ENCODE data around the gene CEBPB. TPM values are rescaled to one million over a fixed set of nuclear protein-coding genes. Genes with fewer than 3 reads are reported as not detected.

Gene CEBPB
- total RNA-seq, 4 donors from 2014 or later = 105 to 195 (median 144) TPM

GRCh38 chr20:50224052-50224451 lies 33.4 kb downstream of the CEBPB start:
- no peaks in the 10 kb centered on the region for H3K36me3 ChIP-seq
- no peak for DNase-seq (ENCODE audit: extremely low spot score)
- H3K9me3 ChIP-seq = peaks cover 0 to 5% (median 2%) of the 10 kb centered on the region in 4 donors
- peak overlapping the region; percentile 81 to 88 (median 84) for H3K27ac ChIP-seq (replicated peaks in 1 of 4)
- WGBS = 94% methylated on average over 1 of the region's 1 CpG
- H3K4me1 ChIP-seq = peaks cover 26 to 47% (median 34%) of the 10 kb centered on the region in 4 donors
- intact Hi-C loops (cut with DNase I) = no loop called here
- H3K27me3 ChIP-seq = no peaks in the 10 kb centered on the region
- H3K4me3 ChIP-seq = no peak overlapping the region
- TF ChIP-seq POLR2AphosphoS5 (IDR thresholded peaks at IDR 0.05) (no peak), EP300 (IDR thresholded peaks at IDR 0.05) (no peak), CTCF (IDR thresholded peaks at IDR 0.05) (no peak), POLR2A (IDR thresholded peaks at IDR 0.05; ENCODE audit: low read depth) (no peak)

DNA sequence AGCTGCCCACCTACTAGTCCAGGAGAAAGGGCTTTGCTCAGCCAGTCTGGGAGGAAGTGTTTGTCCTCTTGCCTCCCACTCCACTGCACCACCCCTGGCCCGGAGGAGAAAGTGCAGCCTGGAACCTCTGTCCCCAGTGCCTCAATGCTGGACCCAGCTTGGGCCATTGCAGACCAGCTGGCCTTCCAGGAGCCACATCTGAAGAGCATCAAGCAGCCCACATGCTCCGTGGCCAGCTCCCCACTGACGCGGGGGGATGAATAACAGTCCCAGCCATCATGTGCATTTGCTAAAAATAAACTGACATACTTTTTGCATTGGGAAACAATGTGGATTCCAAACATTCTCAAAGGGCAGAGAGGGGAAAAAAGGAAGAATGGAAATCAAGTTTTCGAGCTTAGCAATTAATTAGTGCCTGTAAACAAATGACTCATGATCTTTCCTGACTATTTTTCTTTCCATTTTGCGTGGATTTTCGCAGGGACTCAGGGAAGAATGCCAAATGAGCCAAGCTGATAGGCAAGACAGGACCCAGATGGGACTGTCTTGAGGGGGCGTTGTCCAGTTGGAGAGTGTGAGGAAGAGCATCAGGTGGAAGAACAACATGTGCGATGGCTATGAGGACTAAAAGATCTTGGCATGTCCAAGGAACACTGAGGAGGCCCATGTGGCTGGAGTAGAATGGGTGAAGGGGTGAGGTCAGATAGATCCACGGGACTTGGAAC lies 34.1 kb downstream of the CEBPB start:
- intact Hi-C loops (cut with DNase I) = no loop called here
- peak; percentile 93 for DNase-seq (ENCODE audit: extremely low spot score)
- no peak for TF ChIP-seq POLR2A (IDR thresholded peaks at IDR 0.05; ENCODE audit: low read depth)
- peak in 2 of 3 experiments; percentile 3 to 42 for TF ChIP-seq CTCF (IDR thresholded peaks at IDR 0.05)
- TF ChIP-seq POLR2AphosphoS5 (IDR thresholded peaks at IDR 0.05) = peak; percentile 93
- TF ChIP-seq EP300 (IDR thresholded peaks at IDR 0.05) = peak; percentile 34

GRCh38 chr20:50226093-50226974 lies 35.7 kb downstream of the CEBPB start:
- no peak overlapping the region for H3K4me3 ChIP-seq
- H3K4me1 ChIP-seq = peaks cover 26 to 44% (median 34%) of the 10 kb centered on the region in 4 donors
- WGBS = 66% methylated on average over 13 of the region's 13 CpGs
- H3K27ac ChIP-seq (replicated peaks in 1 of 4) = peak overlapping the region; percentile 81 to 88 (median 84)
- intact Hi-C loops (cut with DNase I) = no loop called here
- H3K27me3 ChIP-seq = no peaks in the 10 kb centered on the region
- DNase-seq (ENCODE audit: extremely low spot score) = no peak
- H3K36me3 ChIP-seq = no peaks in the 10 kb centered on the region
- H3K9me3 ChIP-seq = peaks cover 0 to 5% (median 0%) of the 10 kb centered on the region in 4 donors
- TF ChIP-seq POLR2AphosphoS5 (IDR thresholded peaks at IDR 0.05) = peak in 1 of 2 donors; percentile 15
- no peak for TF ChIP-seq POLR2A (IDR thresholded peaks at IDR 0.05; ENCODE audit: low read depth)

More for the DNA sequence above, 34.1 kb downstream of the CEBPB start:
- H3K27me3 ChIP-seq = no peaks in the 10 kb centered on the region
- no peaks in the 10 kb centered on the region for H3K36me3 ChIP-seq
- peaks cover 0 to 5% (median 1%) of the 10 kb centered on the region in 4 donors for H3K9me3 ChIP-seq
- no peak overlapping the region for H3K4me3 ChIP-seq
- peak overlapping the region; percentile 81 to 88 (median 84) for H3K27ac ChIP-seq (replicated peaks in 1 of 4)
- 20% methylated on average over 9 of the region's 10 CpGs for WGBS
- peaks cover 26 to 47% (median 34%) of the 10 kb centered on the region in 4 donors for H3K4me1 ChIP-seq

DNA sequence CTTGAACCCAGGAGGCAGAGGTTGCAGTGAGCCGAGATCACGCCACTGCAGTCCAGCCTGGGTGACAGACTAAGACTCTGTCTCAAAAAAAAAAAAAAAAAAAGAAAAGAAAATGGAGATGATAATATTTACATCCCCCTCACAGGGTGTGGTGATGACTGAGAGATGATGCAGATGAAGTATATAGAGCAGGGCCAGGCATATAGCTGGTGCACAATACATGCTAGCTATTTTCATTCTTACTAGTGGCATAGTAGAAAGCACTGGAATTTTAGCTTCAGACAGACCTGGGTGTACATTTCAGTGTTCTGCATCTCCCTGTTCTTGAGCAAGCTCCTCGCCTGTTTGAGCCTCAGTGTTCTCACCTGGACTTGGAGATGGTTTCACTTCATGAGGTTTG lies 36.9 kb downstream of the CEBPB start:
- H3K36me3 ChIP-seq = no peaks in the 10 kb centered on the region
- no peak for DNase-seq (ENCODE audit: extremely low spot score)
- peaks cover 0 to 5% (median 0%) of the 10 kb centered on the region in 4 donors for H3K9me3 ChIP-seq
- TF ChIP-seq EP300 (IDR thresholded peaks at IDR 0.05) (no peak), POLR2AphosphoS5 (IDR thresholded peaks at IDR 0.05) (no peak), POLR2A (IDR thresholded peaks at IDR 0.05; ENCODE audit: low read depth) (no peak), CTCF (IDR thresholded peaks at IDR 0.05) (no peak)
- H3K4me1 ChIP-seq = peaks cover 26 to 44% (median 34%) of the 10 kb centered on the region in 4 donors
- 96% methylated on average over 3 of the region's 3 CpGs for WGBS
- H3K27me3 ChIP-seq = no peaks in the 10 kb centered on the region
- no peak overlapping the region for H3K4me3 ChIP-seq
- intact Hi-C loops (cut with DNase I) = no loop called here
- H3K27ac ChIP-seq (replicated peaks in 1 of 4) = no peak overlapping the region

DNA sequence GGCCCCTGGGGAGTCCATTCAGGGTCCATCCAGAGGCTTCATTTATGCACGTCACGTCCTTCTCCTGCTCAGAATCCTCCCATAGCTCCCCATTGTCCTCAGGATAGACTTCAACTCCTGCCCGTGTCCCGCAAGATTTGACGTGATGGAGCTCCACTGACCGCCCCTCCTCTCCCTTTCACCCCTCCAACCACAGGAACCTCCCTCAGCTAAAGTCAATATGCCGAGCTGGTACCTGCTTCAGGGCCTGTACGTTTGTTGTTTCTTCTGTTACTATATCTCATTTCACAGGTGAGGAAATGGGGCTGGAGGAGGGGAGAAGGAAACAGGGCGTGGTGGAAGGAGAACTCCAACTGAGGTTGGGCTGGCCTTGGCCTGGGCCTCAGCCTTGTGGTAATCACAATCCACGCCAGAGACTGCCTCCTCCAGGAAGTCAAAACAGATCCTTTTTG lies 38.6 kb downstream of the CEBPB start:
- 84% methylated on average over 10 of the region's 10 CpGs for WGBS
- intact Hi-C loops (cut with DNase I) = no loop called here

More for the DNA sequence above, 38.6 kb downstream of the CEBPB start:
- TF ChIP-seq CTCF (IDR thresholded peaks at IDR 0.05) = no peak
- no peak for TF ChIP-seq POLR2AphosphoS5 (IDR thresholded peaks at IDR 0.05)
- no peak for TF ChIP-seq EP300 (IDR thresholded peaks at IDR 0.05)
- no peak for TF ChIP-seq POLR2A (IDR thresholded peaks at IDR 0.05; ENCODE audit: low read depth)
- Histone ChIP-seq H3K4me1 (peaks cover 23 to 29% (median 28%) of the 10 kb centered on the region in 4 donors), H3K9me3 (peaks cover 0 to under 1% (median 0%) of the 10 kb centered on the region in 4 donors), H3K36me3 (no peaks in the 10 kb centered on the region), H3K27ac (replicated peaks in 1 of 4) (no peak overlapping the region), H3K27me3 (no peaks in the 10 kb centered on the region), H3K4me3 (no peak overlapping the region)
- DNase-seq (ENCODE audit: extremely low spot score) = no peak

All from esophagus muscularis mucosa (tissue), 4 donors.